ENCODE data around the gene FRMD1. TPM values are rescaled to one million over a fixed set of nuclear protein-coding genes. Genes with fewer than 3 reads are reported as not detected.

FRMD1 gene
- total and polyA plus RNA-seq, 2 donors: 0.03 to 0.21 TPM

DNA sequence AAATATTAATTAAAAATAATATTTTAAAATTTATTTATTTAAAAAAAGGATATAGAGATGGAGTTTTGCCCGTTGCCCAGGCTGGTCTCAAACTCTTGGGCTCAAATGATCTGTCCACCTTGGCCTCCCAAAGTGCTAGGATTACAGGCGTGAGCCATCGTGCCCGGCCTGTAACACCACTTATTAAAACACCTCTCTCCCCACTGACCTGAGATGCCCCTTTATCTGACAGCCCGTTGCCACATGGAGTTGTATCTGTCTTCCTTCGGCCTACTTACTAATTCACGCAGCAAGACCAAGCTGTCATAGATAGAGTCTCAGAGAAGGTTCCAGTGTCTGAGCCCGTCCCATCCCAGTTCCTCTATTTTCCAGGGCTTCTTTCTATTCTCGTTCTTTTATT lies 50.8 kb downstream of the FRMD1 start:
- WGBS: 94% methylated on average over 9 of the region's 9 CpGs

DNA sequence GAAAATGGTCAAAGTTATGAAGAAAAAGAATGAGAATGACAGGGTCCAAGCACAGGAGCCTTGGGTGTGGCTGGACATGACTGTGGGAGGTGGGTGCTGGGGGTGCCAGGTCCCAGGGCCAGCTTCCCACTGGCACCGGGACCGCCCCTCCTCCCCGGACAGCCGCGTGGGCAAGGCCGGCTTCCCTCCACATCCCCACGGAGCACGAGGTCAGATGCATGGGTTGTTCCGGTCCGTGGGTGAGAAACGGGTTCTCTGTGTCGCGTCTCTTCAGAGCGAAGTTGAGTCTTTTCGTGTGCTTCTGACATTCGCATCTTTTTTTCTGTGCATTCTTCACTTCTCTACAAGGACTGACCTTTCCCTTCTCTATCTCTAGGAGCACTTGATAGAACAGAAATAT lies 51.5 kb downstream of the FRMD1 start:
- H3K27ac ChIP-seq (ENCODE audit: low read depth): no peak overlapping the region
- no peaks in the 10 kb centered on the region for H3K36me3 ChIP-seq (ENCODE audit: insufficient read depth)
- no peak for DNase-seq (ENCODE audit: extremely low spot score)
- 96% methylated on average over 16 of the region's 16 CpGs for WGBS
- H3K4me3 ChIP-seq (ENCODE audit: low read depth, low read length): no peak overlapping the region
- no peaks in the 10 kb centered on the region for H3K4me1 ChIP-seq (ENCODE audit: insufficient read depth)

More for the DNA sequence above, 50.8 kb downstream of the FRMD1 start:
- Histone ChIP-seq H3K4me3 (ENCODE audit: low read depth, low read length) (no peak overlapping the region), H3K27ac (ENCODE audit: low read depth) (no peak overlapping the region), H3K36me3 (ENCODE audit: insufficient read depth) (no peaks in the 10 kb centered on the region), H3K4me1 (ENCODE audit: insufficient read depth) (no peaks in the 10 kb centered on the region)
- DNase-seq (ENCODE audit: extremely low spot score): no peak

GRCh38 chr6:168026925-168027324 lies 52.1 kb downstream of the FRMD1 start:
- no peak for DNase-seq (ENCODE audit: extremely low spot score)
- H3K27ac ChIP-seq (ENCODE audit: low read depth): no peak overlapping the region
- WGBS: 96% methylated on average over 9 of the region's 9 CpGs
- H3K4me1 ChIP-seq (ENCODE audit: insufficient read depth): no peaks in the 10 kb centered on the region
- no peaks in the 10 kb centered on the region for H3K36me3 ChIP-seq (ENCODE audit: insufficient read depth)
- H3K4me3 ChIP-seq (ENCODE audit: low read depth, low read length): no peak overlapping the region

DNA sequence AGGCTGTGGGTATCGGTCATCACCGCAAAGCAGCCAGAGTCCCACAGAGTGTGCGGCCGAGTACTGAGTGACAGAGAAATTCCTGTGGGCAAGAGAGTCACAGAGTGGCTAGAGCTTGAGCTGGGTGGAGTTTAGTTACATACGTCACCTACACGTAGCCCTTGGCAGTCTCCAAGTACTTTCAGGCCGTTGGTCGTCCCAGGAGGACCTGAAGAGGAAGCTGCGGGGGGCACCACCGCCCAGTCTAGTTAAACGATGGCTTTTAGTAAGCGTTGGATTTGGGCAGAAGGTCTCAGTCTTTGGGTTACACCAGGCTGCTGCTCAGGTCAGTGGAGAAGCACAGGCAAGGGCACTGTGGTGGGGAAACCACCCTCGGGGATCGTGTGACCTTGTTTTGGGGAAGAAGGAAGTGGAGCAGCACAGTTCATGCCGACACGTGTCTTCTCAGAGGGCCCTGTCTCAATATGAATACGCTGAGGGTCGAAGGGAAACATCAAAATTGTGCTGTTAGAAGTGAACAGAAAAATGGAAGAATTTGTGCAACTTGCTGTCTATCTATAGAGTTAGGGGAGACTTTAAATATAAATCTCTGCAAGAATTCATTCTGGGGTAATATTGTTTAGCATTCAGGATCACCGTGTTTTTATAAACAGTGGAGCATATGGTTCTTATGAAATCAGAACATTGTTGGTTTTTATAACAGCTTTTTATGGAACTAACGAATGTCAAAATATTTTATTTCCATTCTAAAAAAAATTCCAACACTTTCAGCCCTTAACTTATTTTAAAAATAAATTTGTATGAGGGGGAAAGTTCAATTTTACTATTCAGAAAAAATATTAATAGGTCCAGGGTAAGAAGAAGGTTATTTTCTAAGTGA lies 52.9 kb downstream of the FRMD1 start:
- WGBS: 85% methylated on average over 20 of the region's 20 CpGs
- H3K27ac ChIP-seq (ENCODE audit: low read depth): no peak overlapping the region
- no peak overlapping the region for H3K4me3 ChIP-seq (ENCODE audit: low read depth, low read length)
- H3K36me3 ChIP-seq (ENCODE audit: insufficient read depth): no peaks in the 10 kb centered on the region
- no peak for DNase-seq (ENCODE audit: extremely low spot score)
- no peaks in the 10 kb centered on the region for H3K4me1 ChIP-seq (ENCODE audit: insufficient read depth)

- 88% methylated on average over 18 of the region's 18 CpGs for WGBS
- no peak overlapping the region for H3K27ac ChIP-seq (ENCODE audit: low read depth)
- DNase-seq (ENCODE audit: extremely low spot score): no peak
- no peak overlapping the region for H3K4me3 ChIP-seq (ENCODE audit: low read depth, low read length)
- H3K36me3 ChIP-seq (ENCODE audit: insufficient read depth): no peaks in the 10 kb centered on the region
- H3K4me1 ChIP-seq (ENCODE audit: insufficient read depth): no peaks in the 10 kb centered on the region
Observed at GRCh38 chr6:168024951-168025510, 54.0 kb downstream of the FRMD1 start.

GRCh38 chr6:168022488-168023321 lies 56.3 kb downstream of the FRMD1 start:
- H3K27ac ChIP-seq (ENCODE audit: low read depth): no peak overlapping the region
- no peaks in the 10 kb centered on the region for H3K4me1 ChIP-seq (ENCODE audit: insufficient read depth)
- WGBS: 81% methylated on average over 7 of the region's 7 CpGs
- H3K4me3 ChIP-seq (ENCODE audit: low read depth, low read length): no peak overlapping the region
- no peaks in the 10 kb centered on the region for H3K36me3 ChIP-seq (ENCODE audit: insufficient read depth)
- no peak for DNase-seq (ENCODE audit: extremely low spot score)

- Histone ChIP-seq H3K36me3 (ENCODE audit: insufficient read depth) (no peaks in the 10 kb centered on the region), H3K4me1 (ENCODE audit: insufficient read depth) (no peaks in the 10 kb centered on the region), H3K27ac (ENCODE audit: low read depth) (no peak overlapping the region), H3K4me3 (ENCODE audit: low read depth, low read length) (no peak overlapping the region)
- WGBS: 45% methylated on average over 5 of the region's 5 CpGs
- DNase-seq (ENCODE audit: extremely low spot score): no peak
Observed at GRCh38 chr6:168021581-168021980, 57.4 kb downstream of the FRMD1 start.

DNA sequence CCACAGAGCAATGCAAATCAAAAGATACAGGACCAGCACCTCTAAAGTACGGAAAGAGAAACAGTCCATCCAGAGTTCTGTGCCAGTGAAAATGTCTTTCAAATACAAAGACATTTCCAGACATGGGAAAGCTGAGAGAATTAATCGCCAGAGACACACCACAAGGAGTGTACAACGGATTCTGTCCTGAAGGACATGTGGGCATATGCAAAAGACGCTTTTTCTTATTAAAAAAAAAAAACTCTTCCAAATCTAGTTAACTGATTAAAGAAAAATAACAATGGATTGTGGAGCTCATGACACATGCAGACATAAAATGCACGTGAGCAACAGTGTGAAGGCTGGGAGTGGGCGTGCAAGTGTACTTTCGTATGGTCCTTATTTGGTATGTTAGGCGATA lies 58.8 kb downstream of the FRMD1 start:
- Histone ChIP-seq H3K4me3 (ENCODE audit: low read depth, low read length) (no peak overlapping the region), H3K36me3 (ENCODE audit: insufficient read depth) (no peaks in the 10 kb centered on the region), H3K27ac (ENCODE audit: low read depth) (no peak overlapping the region), H3K4me1 (ENCODE audit: insufficient read depth) (no peaks in the 10 kb centered on the region)
- DNase-seq (ENCODE audit: extremely low spot score): no peak
- WGBS: 92% methylated on average over 8 of the region's 8 CpGs

DNA sequence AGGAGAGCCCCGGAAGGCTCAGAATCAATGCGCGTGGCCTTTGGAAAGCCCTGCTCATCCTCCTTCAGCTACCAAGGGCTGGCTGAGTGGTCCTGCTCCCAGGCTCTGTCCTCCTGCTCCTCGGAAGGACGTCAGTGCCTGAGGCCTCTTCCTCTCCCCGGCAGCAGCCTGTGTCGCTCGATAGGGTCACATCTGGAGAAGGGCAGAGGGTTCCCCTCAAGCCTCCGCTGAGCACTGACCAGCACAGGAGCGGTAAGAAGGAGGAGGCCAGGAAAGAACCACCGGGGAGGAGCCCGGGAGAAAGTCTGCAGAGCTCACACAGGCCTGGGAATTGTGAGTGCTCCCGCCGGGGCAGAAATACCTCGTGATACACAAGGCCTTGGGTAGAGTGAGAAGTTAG lies 60.3 kb downstream of the FRMD1 start:
- WGBS: 89% methylated on average over 15 of the region's 15 CpGs
- Histone ChIP-seq H3K4me3 (ENCODE audit: low read depth, low read length) (no peak overlapping the region), H3K36me3 (ENCODE audit: insufficient read depth) (no peaks in the 10 kb centered on the region), H3K4me1 (ENCODE audit: insufficient read depth) (no peaks in the 10 kb centered on the region), H3K27ac (ENCODE audit: low read depth) (no peak overlapping the region)
- no peak for DNase-seq (ENCODE audit: extremely low spot score)

- no peaks in the 10 kb centered on the region for H3K36me3 ChIP-seq (ENCODE audit: insufficient read depth)
- no peak overlapping the region for H3K4me3 ChIP-seq (ENCODE audit: low read depth, low read length)
- no peak overlapping the region for H3K27ac ChIP-seq (ENCODE audit: low read depth)
- no peaks in the 10 kb centered on the region for H3K4me1 ChIP-seq (ENCODE audit: insufficient read depth)
- 52% methylated on average over 11 of the region's 11 CpGs for WGBS
- no peak for DNase-seq (ENCODE audit: extremely low spot score)
Observed at GRCh38 chr6:168017629-168018028, 61.4 kb downstream of the FRMD1 start.

GRCh38 chr6:168016721-168017525 lies 62.1 kb downstream of the FRMD1 start:
- H3K4me1 ChIP-seq (ENCODE audit: insufficient read depth): no peaks in the 10 kb centered on the region
- H3K36me3 ChIP-seq (ENCODE audit: insufficient read depth): no peaks in the 10 kb centered on the region
- DNase-seq (ENCODE audit: extremely low spot score): no peak
- no peak overlapping the region for H3K27ac ChIP-seq (ENCODE audit: low read depth)
- H3K4me3 ChIP-seq (ENCODE audit: low read depth, low read length): no peak overlapping the region
- WGBS: 68% methylated on average over 18 of the region's 18 CpGs

- Histone ChIP-seq H3K4me3 (ENCODE audit: low read depth, low read length) (no peak overlapping the region), H3K27ac (ENCODE audit: low read depth) (no peak overlapping the region), H3K36me3 (ENCODE audit: insufficient read depth) (no peaks in the 10 kb centered on the region), H3K4me1 (ENCODE audit: insufficient read depth) (no peaks in the 10 kb centered on the region)
- no peak for DNase-seq (ENCODE audit: extremely low spot score)
- 78% methylated on average over 18 of the region's 18 CpGs for WGBS
Observed at GRCh38 chr6:168016176-168016620, 62.8 kb downstream of the FRMD1 start.
